GM23338 (cell line): ENCODE measurements around the gene TEX51. TPM values are rescaled to one million over a fixed set of nuclear protein-coding genes. Genes with fewer than 3 reads are reported as not detected.

Experiments
- ATAC-seq: fragments of 200-7000 bp; cut with Tn5 transposase; 3 replicates; pipeline ENCODE4 v1.9.1; 2020
- DNase-seq: peaks from one replicate; pipeline ENCODE4 v3.0.0-alpha.2; 2015; ENCODE audit warnings: low spot score
- H2AFZ ChIP-seq: fragments of 200-600 bp; sonication (generic); 2 replicates; pipeline ENCODE4 v1.8.0; 2016; ENCODE audit warnings: antibody characterized with exemption, mild to moderate bottlenecking, moderate library complexity
- H3F3A ChIP-seq: fragments of 200-600 bp; sonication (generic); replicated peaks from 2 replicates; pipeline ENCODE4 v1.8.0; 2017; ENCODE audit warnings: antibody characterized with exemption, mixed run types, low read depth
- H3K27ac ChIP-seq: fragments of 200-600 bp; sonication (generic); 2 replicates; pipeline ENCODE4 v1.6.1; 2016; ENCODE audit warnings: low read depth
- H3K27me3 ChIP-seq: fragments of 200-600 bp; sonication (generic); 2 replicates; pipeline ENCODE4 v1.8.0; 2016; ENCODE audit warnings: mild to moderate bottlenecking, mixed run types, moderate library complexity; ENCODE audit not compliant: insufficient read depth
- H3K36me3 ChIP-seq: fragments of 200-600 bp; sonication (generic); 2 replicates; pipeline ENCODE4 v1.8.0; 2016; ENCODE audit warnings: mild to moderate bottlenecking; ENCODE audit not compliant: insufficient read depth
- H3K4me1 ChIP-seq: fragments of 200-600 bp; sonication (generic); 2 replicates; pipeline ENCODE4 v1.8.0; 2016; ENCODE audit warnings: mild to moderate bottlenecking, moderate library complexity; ENCODE audit not compliant: insufficient read depth
- H3K4me2 ChIP-seq: fragments of 200-600 bp; sonication (generic); 2 replicates; pipeline ENCODE4 v1.7.1; 2017; ENCODE audit warnings: mixed run types
- H3K4me3 ChIP-seq: fragments of 200-600 bp; sonication (generic); 2 replicates; pipeline ENCODE4 v1.6.1; 2016; ENCODE audit warnings: mixed run types
- H3K79me2 ChIP-seq: fragments of 200-600 bp; sonication (generic); replicated peaks from 2 replicates; pipeline ENCODE4 v1.8.0; 2017; ENCODE audit warnings: mild to moderate bottlenecking; ENCODE audit not compliant: insufficient read depth
- H3K9me2 ChIP-seq: fragments of 200-600 bp; sonication (generic); 2 replicates; pipeline ENCODE4 v1.8.0; 2017; ENCODE audit not compliant: insufficient read depth
- H4K20me1 ChIP-seq: fragments of 200-600 bp; sonication (generic); replicated peaks from 2 replicates; pipeline ENCODE4 v1.8.0; 2017; ENCODE audit warnings: mild to moderate bottlenecking; ENCODE audit not compliant: insufficient read depth
- H3K27ac Mint-ChIP-seq: 2 replicates; pipeline ENCODE4 v1.8.0; 2020; ENCODE audit warnings: inconsistent platforms, mild to moderate bottlenecking, moderate library complexity, mixed read lengths
- H3K27me3 Mint-ChIP-seq: 3 replicates; pipeline ENCODE4 v1.8.0; 2022; ENCODE audit warnings: low read depth, mild to moderate bottlenecking, moderate library complexity, mixed read lengths, inconsistent platforms; ENCODE audit not compliant: insufficient read depth, poor library complexity
- H3K36me3 Mint-ChIP-seq: 3 replicates; pipeline ENCODE4 v1.8.0; 2021; ENCODE audit warnings: low read depth, mild to moderate bottlenecking, inconsistent platforms, moderate library complexity, mixed read lengths
- H3K4me1 Mint-ChIP-seq: 3 replicates; pipeline ENCODE4 v1.8.0; 2020; ENCODE audit warnings: mild to moderate bottlenecking, inconsistent platforms, mixed read lengths
- H3K4me3 Mint-ChIP-seq: 3 replicates; pipeline ENCODE4 v1.8.0; 2021; ENCODE audit warnings: moderate library complexity, mild to moderate bottlenecking, inconsistent platforms, mixed read lengths
- H3K9me3 Mint-ChIP-seq: 3 replicates; pipeline ENCODE4 v1.8.0; 2020; ENCODE audit warnings: moderate library complexity, mild to moderate bottlenecking, inconsistent platforms, mixed read lengths
- CTCF ChIP-seq, 2 experiments: fragments of 200-600 bp in 1 of 2; sonication (generic) in 1 of 2; conservative IDR thresholded peaks; 2 replicates each; pipeline versions ENCODE4 v1.5.1 to v1.6.1; 2016 to 2017; ENCODE audit warnings: antibody characterized with exemption in 2 of 2, low read depth in 2 of 2, mild to moderate bottlenecking in 2 of 2, moderate library complexity in 1 of 2
- ETS1 ChIP-seq: IDR thresholded peaks from 2 replicates; pipeline ENCODE4 v1.6.1; 2016; ENCODE audit warnings: antibody characterized with exemption
- EZH2 ChIP-seq: fragments of 200-600 bp; sonication (generic); IDR thresholded peaks from one replicate; pipeline ENCODE4 v1.8.0; 2017; ENCODE audit warnings: antibody characterized with exemption, mild to moderate bottlenecking, low read depth; ENCODE audit not compliant: unreplicated experiment
- JUNB ChIP-seq: IDR thresholded peaks from one replicate; pipeline ENCODE4 v1.6.1; 2016; ENCODE audit warnings: antibody characterized with exemption; ENCODE audit not compliant: unreplicated experiment
- NANOG ChIP-seq: IDR thresholded peaks from 2 replicates; pipeline ENCODE4 v1.6.1; 2016; ENCODE audit warnings: antibody characterized with exemption, borderline replicate concordance
- STAT1 ChIP-seq: IDR thresholded peaks from one replicate; pipeline ENCODE4 v1.6.1; 2016; ENCODE audit warnings: antibody characterized with exemption; ENCODE audit not compliant: unreplicated experiment
- ZNF114 ChIP-seq: fragments of 250-450 bp; sonication (Bioruptor Pico); IDR thresholded peaks from 2 replicates; pipeline ENCODE4 v1.5.0; 2020; ENCODE audit warnings: mild to moderate bottlenecking, moderate library complexity
- ZNF331 ChIP-seq: fragments of 250-450 bp; sonication (Bioruptor Pico); IDR thresholded peaks from 2 replicates; pipeline ENCODE4 v1.5.0; 2020; ENCODE audit warnings: low read depth, mild to moderate bottlenecking, moderate library complexity
- polyA plus RNA-seq: library from polyadenylated mRNA; unstranded; fragments of >200 nt; fragmentation: Nextera tagmentation; extraction: Ambion mirVana; gene quantifications from 2 replicates; pipeline ENCODE4 v1.2.1, GENCODE V29; 2016
- total RNA-seq: library from RNA; depleted of rRNA; stranded (reverse); fragments of >200 nt; shearing (Covaris generic); gene quantifications from 2 replicates; pipeline ENCODE4 v1.2.3, GENCODE V29; 2014
- TF ChIP-seq, protein P1 (sequence below): fragments of 250-450 bp; sonication (Bioruptor Pico); IDR thresholded peaks from 2 replicates; pipeline ENCODE4 v1.5.0; 2020; ENCODE audit warnings: mild to moderate bottlenecking, moderate library complexity

Gene TEX51
- total and polyA plus RNA-seq, 2 experiments from 2014 or later = not detected

GRCh38 chr2:126943612-126944348, 45.1 kb downstream of the TEX51 start (continued):
- TF ChIP-seq, protein P1, sequence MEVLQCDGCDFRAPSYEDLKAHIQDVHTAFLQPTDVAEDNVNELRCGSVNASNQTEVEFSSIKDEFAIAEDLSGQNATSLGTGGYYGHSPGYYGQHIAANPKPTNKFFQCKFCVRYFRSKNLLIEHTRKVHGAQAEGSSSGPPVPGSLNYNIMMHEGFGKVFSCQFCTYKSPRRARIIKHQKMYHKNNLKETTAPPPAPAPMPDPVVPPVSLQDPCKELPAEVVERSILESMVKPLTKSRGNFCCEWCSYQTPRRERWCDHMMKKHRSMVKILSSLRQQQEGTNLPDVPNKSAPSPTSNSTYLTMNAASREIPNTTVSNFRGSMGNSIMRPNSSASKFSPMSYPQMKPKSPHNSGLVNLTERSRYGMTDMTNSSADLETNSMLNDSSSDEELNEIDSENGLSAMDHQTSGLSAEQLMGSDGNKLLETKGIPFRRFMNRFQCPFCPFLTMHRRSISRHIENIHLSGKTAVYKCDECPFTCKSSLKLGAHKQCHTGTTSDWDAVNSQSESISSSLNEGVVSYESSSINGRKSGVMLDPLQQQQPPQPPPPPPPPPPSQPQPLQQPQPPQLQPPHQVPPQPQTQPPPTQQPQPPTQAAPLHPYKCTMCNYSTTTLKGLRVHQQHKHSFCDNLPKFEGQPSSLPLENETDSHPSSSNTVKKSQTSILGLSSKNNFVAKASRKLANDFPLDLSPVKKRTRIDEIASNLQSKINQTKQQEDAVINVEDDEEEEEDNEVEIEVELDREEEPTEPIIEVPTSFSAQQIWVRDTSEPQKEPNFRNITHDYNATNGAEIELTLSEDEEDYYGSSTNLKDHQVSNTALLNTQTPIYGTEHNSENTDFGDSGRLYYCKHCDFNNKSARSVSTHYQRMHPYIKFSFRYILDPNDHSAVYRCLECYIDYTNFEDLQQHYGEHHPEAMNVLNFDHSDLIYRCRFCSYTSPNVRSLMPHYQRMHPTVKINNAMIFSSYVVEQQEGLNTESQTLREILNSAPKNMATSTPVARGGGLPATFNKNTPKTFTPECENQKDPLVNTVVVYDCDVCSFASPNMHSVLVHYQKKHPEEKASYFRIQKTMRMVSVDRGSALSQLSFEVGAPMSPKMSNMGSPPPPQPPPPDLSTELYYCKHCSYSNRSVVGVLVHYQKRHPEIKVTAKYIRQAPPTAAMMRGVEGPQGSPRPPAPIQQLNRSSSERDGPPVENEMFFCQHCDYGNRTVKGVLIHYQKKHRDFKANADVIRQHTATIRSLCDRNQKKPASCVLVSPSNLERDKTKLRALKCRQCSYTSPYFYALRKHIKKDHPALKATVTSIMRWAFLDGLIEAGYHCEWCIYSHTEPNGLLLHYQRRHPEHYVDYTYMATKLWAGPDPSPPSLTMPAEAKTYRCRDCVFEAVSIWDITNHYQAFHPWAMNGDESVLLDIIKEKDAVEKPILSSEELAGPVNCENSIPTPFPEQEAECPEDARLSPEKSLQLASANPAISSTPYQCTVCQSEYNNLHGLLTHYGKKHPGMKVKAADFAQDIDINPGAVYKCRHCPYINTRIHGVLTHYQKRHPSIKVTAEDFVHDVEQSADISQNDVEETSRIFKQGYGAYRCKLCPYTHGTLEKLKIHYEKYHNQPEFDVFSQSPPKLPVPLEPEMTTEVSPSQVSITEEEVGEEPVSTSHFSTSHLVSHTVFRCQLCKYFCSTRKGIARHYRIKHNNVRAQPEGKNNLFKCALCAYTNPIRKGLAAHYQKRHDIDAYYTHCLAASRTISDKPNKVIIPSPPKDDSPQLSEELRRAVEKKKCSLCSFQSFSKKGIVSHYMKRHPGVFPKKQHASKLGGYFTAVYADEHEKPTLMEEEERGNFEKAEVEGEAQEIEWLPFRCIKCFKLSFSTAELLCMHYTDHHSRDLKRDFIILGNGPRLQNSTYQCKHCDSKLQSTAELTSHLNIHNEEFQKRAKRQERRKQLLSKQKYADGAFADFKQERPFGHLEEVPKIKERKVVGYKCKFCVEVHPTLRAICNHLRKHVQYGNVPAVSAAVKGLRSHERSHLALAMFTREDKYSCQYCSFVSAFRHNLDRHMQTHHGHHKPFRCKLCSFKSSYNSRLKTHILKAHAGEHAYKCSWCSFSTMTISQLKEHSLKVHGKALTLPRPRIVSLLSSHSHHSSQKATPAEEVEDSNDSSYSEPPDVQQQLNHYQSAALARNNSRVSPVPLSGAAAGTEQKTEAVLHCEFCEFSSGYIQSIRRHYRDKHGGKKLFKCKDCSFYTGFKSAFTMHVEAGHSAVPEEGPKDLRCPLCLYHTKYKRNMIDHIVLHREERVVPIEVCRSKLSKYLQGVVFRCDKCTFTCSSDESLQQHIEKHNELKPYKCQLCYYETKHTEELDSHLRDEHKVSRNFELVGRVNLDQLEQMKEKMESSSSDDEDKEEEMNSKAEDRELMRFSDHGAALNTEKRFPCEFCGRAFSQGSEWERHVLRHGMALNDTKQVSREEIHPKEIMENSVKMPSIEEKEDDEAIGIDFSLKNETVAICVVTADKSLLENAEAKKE = no peak
- TF ChIP-seq JUNB = no peak

DNA sequence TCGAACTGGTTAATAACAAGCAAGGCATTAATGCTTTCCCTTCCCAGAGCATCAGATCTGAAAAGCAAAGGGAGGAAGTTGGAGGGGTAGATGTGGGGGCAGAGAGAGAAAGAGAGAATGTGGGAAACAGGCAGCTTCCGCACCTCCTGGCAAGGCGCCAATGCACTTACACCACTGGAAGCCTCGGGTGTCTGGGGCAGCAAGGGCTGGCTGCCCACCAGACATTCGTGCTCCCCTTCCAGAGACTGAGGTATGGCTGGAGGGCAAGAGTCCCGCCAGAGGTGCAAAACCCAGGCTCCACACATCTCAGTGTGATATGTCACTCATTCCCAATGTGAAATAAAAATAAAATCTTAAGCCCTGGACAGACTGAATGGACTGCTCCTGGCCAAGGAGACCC, 46.4 kb downstream of the TEX51 start:
- Mint-ChIP-seq H3K36me3 (peaks cover 58% of the 10 kb centered on the region), H3K4me3 (no peak overlapping the region), H3K4me1 (peaks cover 20% of the 10 kb centered on the region), H3K27me3 (peaks cover 56% of the 10 kb centered on the region), H3K27ac (no peak overlapping the region), H3K9me3 (peaks cover 65% of the 10 kb centered on the region)
- peaks cover 16% of the 10 kb centered on the region for H3K4me1 ChIP-seq
- H3F3A ChIP-seq = peaks cover 14% of the 10 kb centered on the region
- H3K36me3 ChIP-seq = peaks cover 13% of the 10 kb centered on the region
- ATAC-seq = no peak
- no peak overlapping the region for H3K4me3 ChIP-seq
- no peaks in the 10 kb centered on the region for H3K9me2 ChIP-seq
- DNase-seq = no peak
- no peaks in the 10 kb centered on the region for H4K20me1 ChIP-seq
- 0 out of 2 replicates have a peak, but pooled peaks cover 6% of the 10 kb centered on the region for H3K27me3 ChIP-seq
- no peaks in the 10 kb centered on the region for H3K79me2 ChIP-seq
- H3K4me2 ChIP-seq = no peak overlapping the region
- no peak overlapping the region for H2AFZ ChIP-seq
- no peak overlapping the region for H3K27ac ChIP-seq
- no peak for TF ChIP-seq ZNF114 (CRISPR knock-in tag)
- TF ChIP-seq JUNB = no peak
- TF ChIP-seq NANOG = no peak
- TF ChIP-seq EZH2 = no peak
- no peak for TF ChIP-seq STAT1
- TF ChIP-seq ZNF331 (CRISPR knock-in tag) = no peak
- TF ChIP-seq ETS1 = no peak
- TF ChIP-seq CTCF (conservative IDR thresholded peaks at IDR 0.05; ENCODE audit: low read depth in 2 of 2) = no peak
